K562 (cell line): ENCODE results near the gene HOXB4. TPM values are rescaled to one million over a fixed set of nuclear protein-coding genes. Genes with fewer than 3 reads are reported as not detected.

Experiments used
- ATF1 ChIP-seq, 2 experiments: fragments of 450-650 bp in 1 of 2; IDR thresholded peaks; 2 replicates each; pipeline ENCODE4 v1.6.1; 2016; ENCODE audit warnings: missing compliant biosample characterization in 1 of 2, missing genetic modification characterization in 1 of 2
- FOSL1 ChIP-seq: fragments of 200-800 bp; sonication (Bioruptor generic); conservative IDR thresholded peaks from 2 replicates; pipeline ENCODE4 v1.6.1; 2016; ENCODE audit warnings: missing genetic modification characterization, missing compliant biosample characterization
- GABPA ChIP-seq: fragments of 200-800 bp; sonication (Bioruptor generic); conservative IDR thresholded peaks from 2 replicates; pipeline ENCODE4 v1.6.1; 2016; ENCODE audit warnings: low read depth, missing genetic modification characterization, missing compliant biosample characterization
- GATAD2A ChIP-seq: fragments of 450-650 bp; IDR thresholded peaks from 2 replicates; pipeline ENCODE4 v1.6.1; 2017
- MEF2A ChIP-seq: IDR thresholded peaks from 2 replicates; pipeline ENCODE4 v1.6.1; 2011; ENCODE audit warnings: low read depth, mild to moderate bottlenecking, low read length, moderate library complexity; ENCODE audit not compliant: control insufficient read depth
- PTTG1 ChIP-seq: fragments of 450-650 bp; IDR thresholded peaks from 2 replicates; pipeline ENCODE4 v1.6.1; 2016; ENCODE audit warnings: low read depth, mild to moderate bottlenecking, missing genetic modification characterization, missing compliant biosample characterization
- PURB ChIP-seq: sonication (generic); formaldehyde crosslinking; IDR thresholded peaks from 2 replicates; pipeline ENCODE4 v1.9.0; 2021; ENCODE audit warnings: low read depth, mild to moderate bottlenecking, missing genetic modification reagents
- SAP30 ChIP-seq: fragments of 200-600 bp; sonication (generic); IDR thresholded peaks from 2 replicates; pipeline ENCODE4 v1.6.1; 2012; ENCODE audit warnings: borderline replicate concordance, low read depth, mild to moderate bottlenecking, moderate library complexity, low read length, control low read depth, inconsistent platforms; ENCODE audit not compliant: insufficient read depth, poor library complexity, severe bottlenecking
- SMARCE1 ChIP-seq: fragments of 450-650 bp; IDR thresholded peaks from 2 replicates; pipeline ENCODE4 v1.7.1; 2016; ENCODE audit warnings: mild to moderate bottlenecking
- TEAD1 ChIP-seq, 2 experiments: fragments of 450-650 bp in 1 of 2; sonication (generic) in 1 of 2; formaldehyde crosslinking; IDR thresholded peaks; 2 replicates each; pipeline versions ENCODE4 v1.4.0 to v1.8.0; 2020 to 2022; ENCODE audit warnings: mild to moderate bottlenecking in 2 of 2, missing genetic modification reagents in 1 of 2
- ZNF3 ChIP-seq: fragments of 250-450 bp; sonication (Bioruptor Pico); IDR thresholded peaks from 2 replicates; pipeline ENCODE4 v1.5.0; 2021; ENCODE audit warnings: mild to moderate bottlenecking, moderate library complexity
- ZNF695 ChIP-seq: fragments of 450-650 bp; formaldehyde crosslinking; IDR thresholded peaks from 2 replicates; pipeline ENCODE4 v1.4.0; 2020; ENCODE audit warnings: mild to moderate bottlenecking, moderate library complexity
- polyA plus RNA-seq, 8 experiments: library from polyadenylated mRNA; depleted of rRNA in 4 of 8; stranded (reverse) in 5 of 8; unstranded in 3 of 8; fragments of >200 nt; fragmentation: Nextera tagmentation in 2 of 8; fragmentation: Illumina TruSeq in 1 of 8; extraction: Ambion mirVana in 2 of 8; extraction: Trizol in 1 of 8; gene quantifications; 2 replicates each; pipeline versions ENCODE4 v1.2.1 to v1.2.3, GENCODE V29; 2011 to 2014; ENCODE audit warnings: inconsistent platforms in 1 of 8, missing spikeins in 1 of 8
- total RNA-seq, 7 experiments: library from RNA; depleted of rRNA in 6 of 7; stranded (reverse); fragments of >200 nt in 6 of 7; fragmentation: Illumina TruSeq in 2 of 7; extraction: Trizol in 2 of 7; gene quantifications; 2 replicates each; pipeline versions ENCODE4 v1.2.1 to v1.2.3, GENCODE V29; 2011 to 2021; ENCODE audit warnings: low replicate concordance in 1 of 7
- TF ChIP-seq, protein P1 (sequence below): fragments of 450-650 bp; IDR thresholded peaks from 2 replicates; pipeline ENCODE4 v1.6.1; 2016; ENCODE audit warnings: antibody characterized with exemption
- TF ChIP-seq, protein P2 (sequence below): fragments of 450-650 bp; IDR thresholded peaks from 2 replicates; pipeline ENCODE4 v1.6.1; 2017; ENCODE audit warnings: mild to moderate bottlenecking, moderate library complexity
- TF ChIP-seq, protein P3 (sequence below): fragments of 150-350 bp; IDR thresholded peaks from 2 replicates; pipeline ENCODE4 v1.6.1; 2014; ENCODE audit warnings: low read depth, mild to moderate bottlenecking, low read length, borderline replicate concordance
- TF ChIP-seq, protein P4 (sequence below), 2 experiments: fragments of 450-650 bp in 1 of 2; sonication (generic) in 1 of 2; formaldehyde crosslinking; conservative IDR thresholded peaks; 2 replicates each; pipeline versions ENCODE4 v1.4.0 to v1.8.1; 2020 to 2022; ENCODE audit warnings: mild to moderate bottlenecking in 1 of 2, missing genetic modification reagents in 1 of 2
- TF ChIP-seq, protein P5 (sequence below): fragments of 250-450 bp; sonication (Bioruptor Pico); IDR thresholded peaks from 2 replicates; pipeline ENCODE4 v1.8.0; 2021; ENCODE audit warnings: mild to moderate bottlenecking, moderate library complexity

HOXB4 gene
- total and polyA plus RNA-seq, 9 of the 15 experiments (the other 6 are each of a cell fraction or from before 2014, with no cell fraction given), result 1.6 to 34.9 (median 14.9) TPM

DNA sequence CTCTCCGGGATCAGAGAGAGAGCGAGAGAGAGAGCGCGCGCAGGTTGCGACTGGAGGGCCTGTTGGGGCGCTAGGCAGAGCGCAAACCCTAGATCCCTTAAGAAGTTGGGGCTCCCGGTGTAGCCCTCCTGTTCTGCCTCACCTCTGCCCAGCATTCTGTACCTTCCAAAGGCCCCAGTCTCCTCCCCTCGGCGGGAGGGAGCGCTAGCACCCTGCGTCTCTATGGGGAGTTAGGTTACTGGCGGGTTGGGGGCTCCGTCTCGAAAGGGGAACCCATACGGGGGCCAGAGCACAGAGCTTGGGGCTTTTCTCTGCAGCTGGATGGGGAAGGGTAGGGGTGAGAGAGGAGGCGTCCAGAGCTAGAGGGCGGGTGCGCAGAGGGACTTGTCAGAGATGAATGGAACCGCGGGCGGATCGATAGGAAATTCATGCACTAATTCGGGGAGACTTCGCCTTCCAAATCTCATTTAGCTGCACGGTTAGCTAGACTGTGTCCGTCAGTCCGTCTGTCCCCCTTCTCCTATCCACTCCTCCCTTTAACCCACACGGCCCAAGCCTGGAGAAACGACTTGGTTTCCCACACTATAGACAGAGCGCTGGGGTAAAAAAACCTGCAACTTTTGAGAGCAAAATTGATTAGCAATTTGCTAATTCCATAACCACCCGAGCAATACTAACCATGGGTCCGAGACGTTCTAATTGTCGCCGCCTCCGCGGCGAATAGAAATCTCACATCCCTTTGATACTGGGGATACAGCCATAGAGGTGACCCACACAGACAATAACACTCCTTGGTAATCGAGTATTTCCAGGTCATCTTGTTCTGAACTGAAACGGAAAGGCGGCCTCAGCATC, 693 bp upstream of the HOXB4 start (continued):
- TF ChIP-seq ATF1 (CRISPR knock-in tag; IDR thresholded peaks at IDR 0.05), result no peak
- 0 out of 2 replicates have a peak, but pooled peaks have one; percentile 13 for TF ChIP-seq ATF1 (tag; IDR thresholded peaks at IDR 0.05)
- TF ChIP-seq, protein P1, sequence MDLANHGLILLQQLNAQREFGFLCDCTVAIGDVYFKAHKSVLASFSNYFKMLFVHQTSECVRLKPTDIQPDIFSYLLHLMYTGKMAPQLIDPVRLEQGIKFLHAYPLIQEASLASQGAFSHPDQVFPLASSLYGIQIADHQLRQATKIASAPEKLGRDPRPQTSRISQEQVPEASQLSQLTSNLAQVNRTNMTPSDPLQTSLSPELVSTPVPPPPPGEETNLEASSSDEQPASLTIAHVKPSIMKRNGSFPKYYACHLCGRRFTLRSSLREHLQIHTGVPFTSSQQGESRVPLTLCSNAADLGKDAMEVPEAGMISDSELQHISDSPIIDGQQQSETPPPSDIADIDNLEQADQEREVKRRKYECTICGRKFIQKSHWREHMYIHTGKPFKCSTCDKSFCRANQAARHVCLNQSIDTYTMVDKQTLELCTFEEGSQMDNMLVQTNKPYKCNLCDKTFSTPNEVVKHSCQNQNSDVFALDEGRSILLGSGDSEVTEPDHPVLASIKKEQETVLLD, result peak; percentile 59
- TF ChIP-seq, protein P2, sequence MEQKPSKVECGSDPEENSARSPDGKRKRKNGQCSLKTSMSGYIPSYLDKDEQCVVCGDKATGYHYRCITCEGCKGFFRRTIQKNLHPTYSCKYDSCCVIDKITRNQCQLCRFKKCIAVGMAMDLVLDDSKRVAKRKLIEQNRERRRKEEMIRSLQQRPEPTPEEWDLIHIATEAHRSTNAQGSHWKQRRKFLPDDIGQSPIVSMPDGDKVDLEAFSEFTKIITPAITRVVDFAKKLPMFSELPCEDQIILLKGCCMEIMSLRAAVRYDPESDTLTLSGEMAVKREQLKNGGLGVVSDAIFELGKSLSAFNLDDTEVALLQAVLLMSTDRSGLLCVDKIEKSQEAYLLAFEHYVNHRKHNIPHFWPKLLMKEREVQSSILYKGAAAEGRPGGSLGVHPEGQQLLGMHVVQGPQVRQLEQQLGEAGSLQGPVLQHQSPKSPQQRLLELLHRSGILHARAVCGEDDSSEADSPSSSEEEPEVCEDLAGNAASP, result no peak
- 0 out of 4 replicates have a peak, but pooled peaks of 1 of the 2 experiments have one; percentile 23 for TF ChIP-seq TEAD1 (CRISPR knock-in tag; IDR thresholded peaks at IDR 0.05)
- TF ChIP-seq PURB (CRISPR knock-in tag), result peak; percentile 57; the same call in 1 of the 2 replicates
- 0 out of 2 replicates have a peak, but pooled peaks have one; percentile 54 for TF ChIP-seq ZNF695
- TF ChIP-seq GATAD2A, result 0 out of 2 replicates have a peak, but pooled peaks have one; percentile 38
- TF ChIP-seq PTTG1, result no peak
- TF ChIP-seq, protein P3, sequence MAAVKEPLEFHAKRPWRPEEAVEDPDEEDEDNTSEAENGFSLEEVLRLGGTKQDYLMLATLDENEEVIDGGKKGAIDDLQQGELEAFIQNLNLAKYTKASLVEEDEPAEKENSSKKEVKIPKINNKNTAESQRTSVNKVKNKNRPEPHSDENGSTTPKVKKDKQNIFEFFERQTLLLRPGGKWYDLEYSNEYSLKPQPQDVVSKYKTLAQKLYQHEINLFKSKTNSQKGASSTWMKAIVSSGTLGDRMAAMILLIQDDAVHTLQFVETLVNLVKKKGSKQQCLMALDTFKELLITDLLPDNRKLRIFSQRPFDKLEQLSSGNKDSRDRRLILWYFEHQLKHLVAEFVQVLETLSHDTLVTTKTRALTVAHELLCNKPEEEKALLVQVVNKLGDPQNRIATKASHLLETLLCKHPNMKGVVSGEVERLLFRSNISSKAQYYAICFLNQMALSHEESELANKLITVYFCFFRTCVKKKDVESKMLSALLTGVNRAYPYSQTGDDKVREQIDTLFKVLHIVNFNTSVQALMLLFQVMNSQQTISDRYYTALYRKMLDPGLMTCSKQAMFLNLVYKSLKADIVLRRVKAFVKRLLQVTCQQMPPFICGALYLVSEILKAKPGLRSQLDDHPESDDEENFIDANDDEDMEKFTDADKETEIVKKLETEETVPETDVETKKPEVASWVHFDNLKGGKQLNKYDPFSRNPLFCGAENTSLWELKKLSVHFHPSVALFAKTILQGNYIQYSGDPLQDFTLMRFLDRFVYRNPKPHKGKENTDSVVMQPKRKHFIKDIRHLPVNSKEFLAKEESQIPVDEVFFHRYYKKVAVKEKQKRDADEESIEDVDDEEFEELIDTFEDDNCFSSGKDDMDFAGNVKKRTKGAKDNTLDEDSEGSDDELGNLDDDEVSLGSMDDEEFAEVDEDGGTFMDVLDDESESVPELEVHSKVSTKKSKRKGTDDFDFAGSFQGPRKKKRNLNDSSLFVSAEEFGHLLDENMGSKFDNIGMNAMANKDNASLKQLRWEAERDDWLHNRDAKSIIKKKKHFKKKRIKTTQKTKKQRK, result no peak
- TF ChIP-seq SAP30, result no peak
- no peak for TF ChIP-seq ZNF3 (CRISPR knock-in tag)
- TF ChIP-seq GABPA (tag), result 0 out of 2 replicates have a peak, but pooled peaks have one; percentile 24
- TF ChIP-seq, protein P4, sequence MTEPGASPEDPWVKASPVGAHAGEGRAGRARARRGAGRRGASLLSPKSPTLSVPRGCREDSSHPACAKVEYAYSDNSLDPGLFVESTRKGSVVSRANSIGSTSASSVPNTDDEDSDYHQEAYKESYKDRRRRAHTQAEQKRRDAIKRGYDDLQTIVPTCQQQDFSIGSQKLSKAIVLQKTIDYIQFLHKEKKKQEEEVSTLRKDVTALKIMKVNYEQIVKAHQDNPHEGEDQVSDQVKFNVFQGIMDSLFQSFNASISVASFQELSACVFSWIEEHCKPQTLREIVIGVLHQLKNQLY (CRISPR knock-in tag; conservative IDR thresholded peaks at IDR 0.05), result 0 out of 4 replicates have a peak, but pooled peaks of 1 of the 2 experiments have one; percentile 45
- TF ChIP-seq, protein P5, sequence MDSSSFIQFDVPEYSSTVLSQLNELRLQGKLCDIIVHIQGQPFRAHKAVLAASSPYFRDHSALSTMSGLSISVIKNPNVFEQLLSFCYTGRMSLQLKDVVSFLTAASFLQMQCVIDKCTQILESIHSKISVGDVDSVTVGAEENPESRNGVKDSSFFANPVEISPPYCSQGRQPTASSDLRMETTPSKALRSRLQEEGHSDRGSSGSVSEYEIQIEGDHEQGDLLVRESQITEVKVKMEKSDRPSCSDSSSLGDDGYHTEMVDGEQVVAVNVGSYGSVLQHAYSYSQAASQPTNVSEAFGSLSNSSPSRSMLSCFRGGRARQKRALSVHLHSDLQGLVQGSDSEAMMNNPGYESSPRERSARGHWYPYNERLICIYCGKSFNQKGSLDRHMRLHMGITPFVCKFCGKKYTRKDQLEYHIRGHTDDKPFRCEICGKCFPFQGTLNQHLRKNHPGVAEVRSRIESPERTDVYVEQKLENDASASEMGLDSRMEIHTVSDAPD (CRISPR knock-in tag), result no peak
- no peak for TF ChIP-seq FOSL1 (tag)
- TF ChIP-seq MEF2A, result no peak
- TF ChIP-seq SMARCE1, result 0 out of 2 replicates have a peak, but pooled peaks have one; percentile 39
